Lower lobe of right lung (tissue), 2 donors: ENCODE results near the gene SCAPER. TPM values are rescaled to one million over a fixed set of nuclear protein-coding genes. Genes with fewer than 3 reads are reported as not detected.
"Not testable (repeated sequence)": the region's sequence is repeated elsewhere in the genome, so short reads cannot be mapped to it uniquely, and the experiment has no call there.

Experiments
- ATAC-seq, 2 donors: fragments of 200-7000 bp; cut with Tn5 transposase; one replicate each; pipeline ENCODE4 v1.9.1; 2020 to 2022; ENCODE audit warnings: mild to moderate bottlenecking in 2 of 2, moderate library complexity in 2 of 2
- DNase-seq: peaks from one replicate; pipeline ENCODE4 v3.0.0-alpha.2; 2020
- H3K27ac ChIP-seq: fragments of 200-600 bp; one replicate; pipeline ENCODE4 v1.8.0; 2022
- H3K27me3 ChIP-seq: fragments of 200-600 bp; one replicate; pipeline ENCODE4 v1.8.0; 2022; ENCODE audit warnings: low read depth
- H3K36me3 ChIP-seq: fragments of 200-600 bp; one replicate; pipeline ENCODE4 v1.8.0; 2022; ENCODE audit warnings: mild to moderate bottlenecking
- H3K4me1 ChIP-seq: fragments of 200-600 bp; one replicate; pipeline ENCODE4 v1.8.0; 2022
- H3K4me3 ChIP-seq: fragments of 200-600 bp; one replicate; pipeline ENCODE4 v1.8.0; 2022; ENCODE audit warnings: mild to moderate bottlenecking
- H3K9me3 ChIP-seq: fragments of 200-600 bp; one replicate; pipeline ENCODE4 v1.8.0; 2022
- intact Hi-C: fragments of 100-400 bp; cut with DNase I; formaldehyde crosslinking; loops from one replicate; pipeline ENCODE4 v1.11.0; 2022
- total RNA-seq: library from RNA; stranded (reverse); fragmentation: NEBNext Ultra II Directional; extraction: Animal tissue kit (Norgen Biotek cat#: 25700); gene quantifications from one replicate; pipeline ENCODE4 v1.2.1, GENCODE V29; 2021
- TF ChIP-seq, protein P1 (sequence below): fragments of 200-600 bp; IDR thresholded peaks from one replicate; pipeline ENCODE4 v1.8.0; 2022; ENCODE audit warnings: antibody characterized with exemption, mild to moderate bottlenecking
- donor health status: DM: no; HTN: yes; CAD: no; lungs with severe emphysema.

The SCAPER gene
- total RNA-seq, 1 donor from 2014 or later = 34.2 TPM

DNA sequence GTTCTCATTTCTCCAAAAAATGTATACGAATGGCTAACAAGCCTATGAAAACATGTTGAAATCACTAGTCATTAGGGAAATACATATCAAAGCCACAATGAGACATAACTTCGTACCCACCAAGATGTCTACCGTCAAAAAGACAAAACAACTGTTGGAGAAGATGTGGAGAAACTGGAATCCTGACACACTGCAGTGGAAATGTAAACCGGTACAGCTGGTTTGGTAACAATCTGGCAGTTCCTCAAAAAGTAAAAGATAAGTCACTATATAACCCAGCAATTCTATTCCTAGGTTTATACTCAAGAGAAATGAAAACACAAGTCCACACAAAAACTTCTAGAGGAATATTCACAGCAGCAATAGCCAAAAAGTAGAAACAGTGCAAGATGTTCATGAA, 7.0 kb downstream of the SCAPER start:
- Histone ChIP-seq H3K4me3 (no peak overlapping the region), H3K36me3 (no peaks in the 10 kb centered on the region), H3K9me3 (no peaks in the 10 kb centered on the region), H3K27ac (no peak overlapping the region), H3K27me3 (no peaks in the 10 kb centered on the region), H3K4me1 (peaks cover 17% of the 10 kb centered on the region)
- TF ChIP-seq, protein P1, sequence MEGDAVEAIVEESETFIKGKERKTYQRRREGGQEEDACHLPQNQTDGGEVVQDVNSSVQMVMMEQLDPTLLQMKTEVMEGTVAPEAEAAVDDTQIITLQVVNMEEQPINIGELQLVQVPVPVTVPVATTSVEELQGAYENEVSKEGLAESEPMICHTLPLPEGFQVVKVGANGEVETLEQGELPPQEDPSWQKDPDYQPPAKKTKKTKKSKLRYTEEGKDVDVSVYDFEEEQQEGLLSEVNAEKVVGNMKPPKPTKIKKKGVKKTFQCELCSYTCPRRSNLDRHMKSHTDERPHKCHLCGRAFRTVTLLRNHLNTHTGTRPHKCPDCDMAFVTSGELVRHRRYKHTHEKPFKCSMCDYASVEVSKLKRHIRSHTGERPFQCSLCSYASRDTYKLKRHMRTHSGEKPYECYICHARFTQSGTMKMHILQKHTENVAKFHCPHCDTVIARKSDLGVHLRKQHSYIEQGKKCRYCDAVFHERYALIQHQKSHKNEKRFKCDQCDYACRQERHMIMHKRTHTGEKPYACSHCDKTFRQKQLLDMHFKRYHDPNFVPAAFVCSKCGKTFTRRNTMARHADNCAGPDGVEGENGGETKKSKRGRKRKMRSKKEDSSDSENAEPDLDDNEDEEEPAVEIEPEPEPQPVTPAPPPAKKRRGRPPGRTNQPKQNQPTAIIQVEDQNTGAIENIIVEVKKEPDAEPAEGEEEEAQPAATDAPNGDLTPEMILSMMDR = no peak
- ATAC-seq = no peak
- DNase-seq = no peak
- intact Hi-C loops = no loop called here

DNA sequence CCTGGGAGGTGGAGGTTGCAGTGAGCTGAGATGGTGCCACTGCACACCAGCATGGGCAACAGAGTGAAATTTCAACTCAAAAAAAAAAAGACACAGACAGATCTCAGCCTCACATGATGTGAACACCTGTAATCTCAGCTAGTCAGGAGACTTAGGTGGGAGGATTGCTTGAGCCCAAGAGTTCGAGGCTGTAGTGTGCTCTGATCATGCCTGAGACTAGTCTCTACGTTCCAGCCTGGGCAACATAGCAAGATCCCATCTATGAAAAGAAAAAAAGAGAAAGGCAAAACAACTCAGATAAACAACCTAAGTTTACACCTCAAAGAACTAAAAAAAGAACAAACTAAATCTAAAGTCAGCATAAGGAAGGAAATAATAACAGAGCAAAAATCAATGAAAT, 11.0 kb downstream of the SCAPER start:
- Histone ChIP-seq H3K4me3 (no peak overlapping the region), H3K36me3 (no peaks in the 10 kb centered on the region), H3K27ac (no peak overlapping the region), H3K27me3 (no peaks in the 10 kb centered on the region), H3K4me1 (peaks cover 6% of the 10 kb centered on the region), H3K9me3 (no peaks in the 10 kb centered on the region)
- DNase-seq = no peak
- intact Hi-C loops = no loop called here
- TF ChIP-seq, protein P1 = no peak
- no peak for ATAC-seq

DNA sequence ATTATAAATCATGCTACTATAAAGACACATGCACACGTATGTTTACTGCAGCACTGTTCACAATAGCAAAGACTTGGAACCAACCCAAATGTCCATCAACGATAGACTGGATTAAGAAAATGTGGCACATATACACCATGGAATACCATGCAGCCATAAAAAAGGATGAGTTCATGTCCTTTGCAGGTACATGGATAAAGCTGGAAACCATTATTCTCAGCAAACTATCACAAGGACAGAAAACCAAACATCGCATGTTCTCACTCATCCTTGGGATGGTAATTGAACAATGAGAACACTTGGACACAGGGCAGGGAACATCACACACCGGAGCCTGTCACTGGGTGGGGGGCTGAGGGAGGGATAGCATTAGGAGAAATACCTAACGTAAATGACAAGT, 12.3 kb downstream of the SCAPER start:
- H3K4me1 ChIP-seq, H3K36me3 ChIP-seq, H3K4me3 ChIP-seq, DNase-seq, H3K9me3 ChIP-seq, H3K27ac ChIP-seq, H3K27me3 ChIP-seq, ATAC-seq, intact Hi-C loops: not testable (repeated sequence)

DNA sequence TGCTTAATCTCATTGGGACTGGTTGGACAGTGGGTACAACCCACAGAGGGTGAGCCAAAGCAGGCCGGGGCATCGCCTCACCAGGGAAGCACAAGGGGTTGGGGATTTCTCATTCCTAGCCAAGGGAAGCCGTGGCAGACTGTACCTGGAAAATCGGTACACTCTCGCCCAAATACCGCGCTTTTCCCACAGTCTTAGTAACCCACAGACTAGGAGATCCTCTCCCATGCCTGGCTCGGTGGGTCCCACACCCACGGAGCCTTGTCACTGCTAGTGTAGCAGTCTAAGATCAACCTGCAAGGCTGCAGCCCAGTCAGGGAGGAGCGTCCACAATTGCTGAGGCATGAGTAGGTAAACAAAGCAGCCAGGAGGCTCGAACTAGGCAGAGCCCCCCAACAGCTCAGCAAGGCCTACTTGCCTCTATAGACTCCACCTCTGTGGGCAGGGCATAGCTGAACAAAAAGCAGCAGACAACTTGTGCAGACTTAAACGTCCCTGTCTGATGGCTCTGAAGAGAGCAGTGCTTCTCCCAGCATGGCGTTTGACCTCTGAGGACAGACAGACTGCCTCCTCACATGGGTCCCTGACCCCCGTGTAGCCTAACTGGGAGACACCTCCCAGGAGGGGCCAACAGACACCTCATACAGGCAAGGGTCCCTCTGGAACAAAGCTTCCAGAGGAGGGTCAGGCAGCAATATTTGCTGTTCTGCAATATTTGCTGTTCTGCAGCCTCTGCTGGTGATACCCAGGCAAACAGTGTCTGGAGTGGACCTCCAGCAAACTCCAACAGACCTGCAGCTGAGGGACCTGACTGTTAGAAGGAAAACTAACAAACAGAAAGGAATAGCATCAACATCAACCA, 17.6 kb downstream of the SCAPER start:
- ATAC-seq, intact Hi-C loops: not testable (repeated sequence)

DNA sequence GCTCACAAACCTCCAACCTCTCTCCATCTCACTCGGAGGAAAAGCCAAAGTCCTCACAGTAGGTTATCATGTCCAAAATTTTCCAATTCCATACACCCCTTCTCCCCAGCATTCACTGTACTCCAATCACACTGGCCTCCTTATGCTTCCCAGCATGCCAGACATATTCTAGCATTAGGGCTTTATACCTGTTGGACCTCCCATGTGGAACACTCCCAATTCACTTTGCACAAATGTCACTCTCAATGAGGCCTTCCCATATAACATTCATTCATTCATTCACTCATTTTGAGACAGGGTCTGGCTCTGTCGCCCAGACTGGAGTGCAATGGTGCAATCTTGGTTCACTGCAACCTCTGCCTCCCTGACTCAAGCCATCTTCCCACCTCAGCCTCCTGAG, 19.9 kb downstream of the SCAPER start:
- Histone ChIP-seq H3K9me3 (no peaks in the 10 kb centered on the region), H3K4me1 (no peaks in the 10 kb centered on the region), H3K36me3 (peaks cover 26% of the 10 kb centered on the region), H3K4me3 (no peak overlapping the region), H3K27me3 (no peaks in the 10 kb centered on the region), H3K27ac (no peak overlapping the region)
- TF ChIP-seq, protein P1 = no peak
- ATAC-seq (no peak), DNase-seq (no peak)
- intact Hi-C loops = no loop called here

More for the DNA sequence above, 17.6 kb downstream of the SCAPER start:
- H3K27ac ChIP-seq, H3K4me3 ChIP-seq, H3K27me3 ChIP-seq, H3K4me1 ChIP-seq, DNase-seq, H3K9me3 ChIP-seq: not testable (repeated sequence)
- H3K36me3 ChIP-seq = peaks cover 10% of the 10 kb centered on the region

DNA sequence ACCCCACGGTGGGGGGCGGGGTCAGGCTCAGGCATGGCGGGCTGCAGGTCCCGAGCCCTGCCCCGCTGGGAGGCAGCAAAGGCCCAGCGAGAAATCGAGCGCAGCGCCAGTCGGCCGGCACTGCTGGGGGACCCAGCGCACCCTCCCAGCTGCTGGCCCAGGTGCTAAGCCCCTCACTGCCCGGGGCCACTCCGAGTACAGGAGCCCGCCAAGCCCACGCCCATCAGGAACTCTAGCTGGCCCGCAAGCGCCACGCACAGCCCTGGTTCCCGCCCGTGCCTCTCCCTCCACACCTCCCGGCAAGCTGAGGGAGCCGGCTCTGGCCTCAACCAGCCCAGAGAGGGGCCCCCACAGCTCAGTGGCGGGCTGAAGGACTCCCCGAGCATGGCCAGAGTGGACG, 29.2 kb downstream of the SCAPER start:
- Histone ChIP-seq H3K27me3 (no peaks in the 10 kb centered on the region), H3K4me3 (no peak overlapping the region), H3K36me3 (peaks cover 22% of the 10 kb centered on the region), H3K9me3 (no peaks in the 10 kb centered on the region), H3K27ac (no peak overlapping the region), H3K4me1 (no peaks in the 10 kb centered on the region)
- no peak for DNase-seq
- no peak for ATAC-seq
- TF ChIP-seq, protein P1 = no peak
- intact Hi-C loops = no loop called here

DNA sequence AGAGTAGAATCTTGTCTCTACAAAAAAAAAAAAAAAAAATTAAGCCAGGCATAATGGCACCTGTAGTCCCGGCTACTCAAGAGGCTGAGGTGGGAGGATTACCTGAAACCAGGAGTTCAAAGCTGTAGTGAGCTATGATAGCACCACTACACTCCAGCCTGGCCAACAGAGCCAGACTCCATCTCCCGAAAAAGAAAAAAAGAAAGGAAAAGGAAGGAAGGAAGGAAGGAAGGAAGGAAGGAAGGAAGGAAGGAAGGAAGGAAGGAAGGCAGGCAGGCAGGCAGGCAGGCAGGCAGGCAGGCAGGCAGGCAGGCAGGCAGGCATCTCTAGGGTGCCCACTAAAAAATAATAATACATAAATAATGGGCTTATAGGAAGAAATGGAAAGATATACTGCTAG, 32.1 kb downstream of the SCAPER start:
- peaks cover 18% of the 10 kb centered on the region for H3K36me3 ChIP-seq
- DNase-seq, intact Hi-C loops, ATAC-seq, H3K27ac ChIP-seq, H3K9me3 ChIP-seq, H3K4me3 ChIP-seq, H3K4me1 ChIP-seq, H3K27me3 ChIP-seq: not testable (repeated sequence)
